Gastroesophageal sphincter (tissue), 3 donors: ENCODE results near the gene SLIT3.

Experiments
- POLR2A ChIP-seq, 2 donors: fragments of 450-650 bp; IDR thresholded peaks; one replicate each; pipeline ENCODE4 v1.6.1; 2017; ENCODE audit warnings: antibody characterized with exemption in 2 of 2, mild to moderate bottlenecking in 2 of 2, moderate library complexity in 1 of 2
- TF ChIP-seq, protein P1 (sequence below), 4 experiments: fragments of 200-600 bp in 2 of 4; fragments of 450-650 bp in 2 of 4; sonication (generic) in 1 of 4; IDR thresholded peaks; one replicate each; pipeline ENCODE4 v1.5.1; 2017 to 2019; ENCODE audit warnings: antibody characterized with exemption in 4 of 4, mild to moderate bottlenecking in 2 of 4, moderate library complexity in 2 of 4

DNA sequence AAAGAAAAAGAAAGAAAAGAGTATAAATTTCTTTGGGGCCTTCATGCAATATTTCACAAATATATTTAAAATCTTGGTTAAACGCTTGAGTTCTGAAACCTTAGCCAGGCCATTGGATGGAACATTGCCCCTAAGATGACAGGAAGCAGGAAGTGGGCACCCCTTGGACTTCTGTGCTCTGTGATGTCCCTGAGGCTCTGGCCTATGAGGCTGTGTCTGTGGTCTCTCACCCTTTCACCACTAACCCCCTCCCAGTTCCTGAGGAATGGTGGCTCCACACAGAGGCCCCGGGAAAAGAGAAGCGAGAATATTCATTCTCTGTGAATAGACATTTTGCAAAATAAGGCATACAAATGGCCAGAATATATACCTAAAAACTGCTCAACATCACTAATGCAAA lies 401.3 kb downstream of the SLIT3 start:
- TF ChIP-seq, protein P1, sequence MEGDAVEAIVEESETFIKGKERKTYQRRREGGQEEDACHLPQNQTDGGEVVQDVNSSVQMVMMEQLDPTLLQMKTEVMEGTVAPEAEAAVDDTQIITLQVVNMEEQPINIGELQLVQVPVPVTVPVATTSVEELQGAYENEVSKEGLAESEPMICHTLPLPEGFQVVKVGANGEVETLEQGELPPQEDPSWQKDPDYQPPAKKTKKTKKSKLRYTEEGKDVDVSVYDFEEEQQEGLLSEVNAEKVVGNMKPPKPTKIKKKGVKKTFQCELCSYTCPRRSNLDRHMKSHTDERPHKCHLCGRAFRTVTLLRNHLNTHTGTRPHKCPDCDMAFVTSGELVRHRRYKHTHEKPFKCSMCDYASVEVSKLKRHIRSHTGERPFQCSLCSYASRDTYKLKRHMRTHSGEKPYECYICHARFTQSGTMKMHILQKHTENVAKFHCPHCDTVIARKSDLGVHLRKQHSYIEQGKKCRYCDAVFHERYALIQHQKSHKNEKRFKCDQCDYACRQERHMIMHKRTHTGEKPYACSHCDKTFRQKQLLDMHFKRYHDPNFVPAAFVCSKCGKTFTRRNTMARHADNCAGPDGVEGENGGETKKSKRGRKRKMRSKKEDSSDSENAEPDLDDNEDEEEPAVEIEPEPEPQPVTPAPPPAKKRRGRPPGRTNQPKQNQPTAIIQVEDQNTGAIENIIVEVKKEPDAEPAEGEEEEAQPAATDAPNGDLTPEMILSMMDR (IDR thresholded peaks at IDR 0.05): no peak
- TF ChIP-seq POLR2A (IDR thresholded peaks at IDR 0.05): no peak
